Activated T-helper 17 cell treated with anti-CD3 and anti-CD28 coated beads, Interleukin-2, amount 50 U/mL, for 72 hours (primary cell): Measurements from ENCODE around the gene XPOT. TPM values are rescaled to one million over a fixed set of nuclear protein-coding genes. Genes with fewer than 3 reads are reported as not detected.

ENCODE experiments used
- ATAC-seq: fragments of 150-1000 bp; cut with Tn5 transposase; replicated peaks from 2 replicates; pipeline ENCODE4 v1.10.0; 2021; ENCODE audit warnings: mild to moderate bottlenecking, moderate library complexity
- H3K27ac Mint-ChIP-seq: one replicate; pipeline ENCODE4 v1.8.0; 2022; ENCODE audit warnings: mixed read lengths
- H3K27me3 Mint-ChIP-seq: one replicate; pipeline ENCODE4 v1.8.0; 2022; ENCODE audit warnings: mixed read lengths
- H3K36me3 Mint-ChIP-seq: one replicate; pipeline ENCODE4 v1.8.0; 2022; ENCODE audit warnings: low read depth, mild to moderate bottlenecking, mixed read lengths
- H3K4me1 Mint-ChIP-seq: one replicate; pipeline ENCODE4 v1.8.0; 2022; ENCODE audit warnings: mixed read lengths
- H3K4me3 Mint-ChIP-seq: one replicate; pipeline ENCODE4 v1.8.0; 2022; ENCODE audit warnings: mild to moderate bottlenecking, mixed read lengths
- H3K9me3 Mint-ChIP-seq: one replicate; pipeline ENCODE4 v1.8.0; 2022; ENCODE audit warnings: mixed read lengths
- total RNA-seq, 2 donors: library from RNA; stranded (reverse); gene quantifications; one replicate each; pipeline ENCODE4 v1.2.3, GENCODE V29; 2022

XPOT gene
- total RNA-seq, 2 donors from 2014 or later, result 72.7 to 131 TPM

DNA sequence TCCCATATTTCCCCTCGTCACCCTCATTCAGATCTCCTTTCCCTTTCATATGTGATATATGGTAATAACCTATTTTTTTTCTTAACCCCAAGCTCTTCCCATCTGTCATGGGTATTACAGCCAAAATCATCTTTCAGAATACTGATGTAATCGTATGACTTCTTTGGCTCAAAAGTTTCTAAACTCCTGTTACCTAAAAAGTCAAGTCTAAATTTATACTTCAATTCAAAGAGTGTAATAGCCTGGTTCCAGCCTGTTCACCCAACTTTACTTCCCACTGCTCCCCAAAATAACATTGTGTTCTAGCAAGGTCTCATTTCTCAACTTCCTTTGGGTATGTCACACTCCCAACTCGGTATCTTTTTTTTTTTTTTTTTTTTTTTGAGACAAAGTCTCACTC, 96.2 kb downstream of the XPOT start:
- H3K27me3 Mint-ChIP-seq, result no peaks in the 10 kb centered on the region
- H3K4me3 Mint-ChIP-seq, result no peak overlapping the region
- no peaks in the 10 kb centered on the region for H3K9me3 Mint-ChIP-seq
- H3K36me3 Mint-ChIP-seq, result peaks cover 73% of the 10 kb centered on the region
- no peak overlapping the region for H3K27ac Mint-ChIP-seq
- no peak for ATAC-seq
- peaks cover under 1% of the 10 kb centered on the region for H3K4me1 Mint-ChIP-seq

Other genes starting within 250 kb of the XPOT start
- gene KICS2, start 182.1 kb upstream of the XPOT start, total RNA-seq, result 10 to 100 TPM in 1 of 2 donors, 1 to 10 TPM in 1; 9.9 to 14.2 TPM
- not detected for gene C12orf56, start 13.6 kb upstream of the XPOT start, total RNA-seq
- 10 to 100 TPM; 36.7 to 37.1 TPM for gene TBK1, start 47.7 kb downstream of the XPOT start, total RNA-seq
- 10 to 100 TPM; 31.0 to 43.9 TPM for gene RASSF3, start 206.1 kb downstream of the XPOT start, total RNA-seq